ENCODE measurements around the gene GDF9.

The GDF9 gene

DNA sequence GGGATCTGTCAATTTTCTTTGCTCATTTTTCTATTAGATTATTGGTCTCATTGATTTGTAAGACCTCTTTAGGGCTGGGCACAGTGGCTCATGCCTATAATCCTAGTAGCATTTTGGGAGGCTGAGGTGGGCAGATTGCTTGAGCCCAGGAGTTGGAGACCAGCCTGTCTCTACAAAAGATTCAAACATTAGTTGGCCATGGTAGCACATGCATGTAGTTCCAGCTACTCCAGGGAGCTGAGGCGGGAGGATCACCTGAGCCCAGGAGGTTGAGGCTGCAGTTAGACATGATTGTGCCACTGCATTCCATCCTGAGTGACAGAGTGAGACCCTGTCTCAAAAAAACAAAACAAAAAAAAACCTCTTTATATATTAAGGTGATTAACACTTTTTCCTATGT is 29.4 kb downstream of the GDF9 start:
- DNase-seq: no peak

DNA sequence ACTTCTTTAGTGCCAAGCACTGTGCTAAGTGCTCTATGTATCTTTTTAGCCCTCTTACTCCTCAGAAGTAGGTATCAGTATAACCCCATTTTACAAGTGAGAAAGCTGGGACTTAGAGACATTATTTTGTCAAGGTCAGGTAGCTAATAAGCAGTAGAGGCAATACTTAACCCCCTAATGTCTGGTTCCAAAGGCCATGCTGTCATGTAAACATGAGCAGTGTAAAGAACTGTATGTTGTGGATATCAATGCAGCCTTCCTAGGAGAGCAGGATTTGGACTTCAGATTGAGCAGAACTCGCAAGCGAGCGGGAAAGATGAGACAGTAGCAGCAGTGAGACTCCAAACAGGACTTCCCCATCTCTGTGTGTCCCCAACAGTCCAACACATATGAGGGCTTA is 32.2 kb downstream of the GDF9 start:
- no peak for DNase-seq

DNA sequence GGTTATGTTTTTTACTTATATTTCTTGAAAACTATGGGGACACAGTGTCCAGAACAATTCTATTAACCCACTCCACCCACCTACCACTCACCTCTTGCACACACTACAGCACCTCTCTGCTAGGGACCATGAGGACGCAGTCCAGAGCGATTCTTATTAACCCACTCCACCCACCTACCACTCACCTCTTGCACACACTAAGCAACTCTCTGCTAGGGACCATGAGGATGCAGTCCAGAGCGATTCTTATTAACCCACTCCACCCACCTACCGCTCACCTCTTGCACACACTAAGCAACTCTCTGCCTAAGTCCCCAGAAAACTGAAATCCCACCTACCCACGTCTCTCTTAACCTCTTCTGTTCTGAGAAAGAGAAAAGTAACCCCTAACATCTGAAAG is 33.7 kb downstream of the GDF9 start:
- DNase-seq: no peak

DNA sequence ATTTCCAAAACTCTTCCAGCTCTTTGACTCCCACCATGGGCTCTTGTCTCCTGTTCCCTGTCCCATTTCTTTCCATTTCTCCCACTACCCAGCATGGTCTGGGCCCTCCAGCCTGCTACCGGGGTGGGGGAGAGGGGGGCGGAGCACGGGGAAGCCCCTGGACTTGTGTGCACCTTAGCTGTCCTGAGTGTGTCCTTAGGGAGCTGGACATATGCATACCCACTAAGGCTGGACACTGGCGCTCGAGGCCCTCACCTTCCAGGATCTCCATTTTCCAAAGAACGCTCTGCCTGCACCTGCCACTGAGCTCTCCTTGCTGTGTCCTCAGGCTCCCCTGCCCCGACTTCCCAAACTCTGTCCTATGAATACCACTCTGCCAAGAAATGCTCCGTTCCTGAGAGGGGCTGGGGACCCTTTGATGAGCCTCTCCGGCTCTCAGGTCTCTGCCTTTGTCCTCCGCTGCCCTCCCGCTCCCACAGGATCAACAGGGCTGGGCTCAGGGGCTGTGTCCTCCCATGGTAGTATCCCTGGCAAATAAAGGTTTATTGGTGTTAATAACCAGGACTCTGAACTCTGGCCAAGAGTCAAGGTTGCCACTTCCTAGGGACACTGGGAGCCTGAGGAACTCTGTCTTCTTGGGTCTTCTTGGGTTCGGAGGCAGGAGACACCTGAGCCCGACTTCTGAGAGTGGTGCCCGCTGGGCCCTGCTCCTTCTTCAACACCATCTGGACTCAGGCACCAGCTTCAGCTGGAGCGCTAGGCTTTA is 35.0 kb downstream of the GDF9 start:
- DNase-seq: no peak

DNA sequence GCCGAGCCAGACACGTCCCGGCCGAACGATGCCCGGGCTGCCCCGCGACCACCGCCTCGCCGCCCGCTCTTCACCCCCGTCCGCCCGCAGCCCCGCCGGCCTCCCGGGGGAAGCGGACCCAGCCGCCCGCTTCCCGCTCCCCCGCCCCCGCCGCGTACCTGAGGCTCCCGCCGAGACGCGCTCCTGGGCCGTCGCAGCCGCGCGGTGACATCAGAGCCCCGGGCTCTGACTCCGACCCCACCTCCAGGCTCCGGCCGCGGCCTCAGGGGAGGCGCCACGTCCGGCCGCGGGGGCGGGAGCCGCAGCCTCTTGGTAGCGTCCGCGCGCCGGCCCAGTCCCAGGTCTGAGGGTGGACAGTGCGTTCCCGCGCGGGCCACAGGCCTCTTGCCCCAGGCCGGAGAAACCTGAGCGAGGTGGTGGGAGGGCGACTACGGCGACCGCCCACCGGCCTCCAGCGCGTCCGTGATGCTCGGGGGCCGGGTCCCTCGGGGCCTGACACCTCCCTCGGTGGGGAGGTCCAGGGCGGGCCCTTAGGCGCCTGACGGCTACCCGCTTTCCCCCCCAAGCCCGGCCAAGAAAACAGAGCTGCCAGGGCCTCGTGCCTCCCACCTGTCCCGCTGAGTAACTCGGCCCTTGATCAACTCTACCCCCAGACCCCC is 35.7 kb downstream of the GDF9 start, which contains the start of gene SHROOM1:
SHROOM1 (minus strand) TSS at position 212 of the 659 bp plus-strand sequence. CDS start 4,507 bp downstream, outside the sequence.
- DNase-seq: no peak

DNA sequence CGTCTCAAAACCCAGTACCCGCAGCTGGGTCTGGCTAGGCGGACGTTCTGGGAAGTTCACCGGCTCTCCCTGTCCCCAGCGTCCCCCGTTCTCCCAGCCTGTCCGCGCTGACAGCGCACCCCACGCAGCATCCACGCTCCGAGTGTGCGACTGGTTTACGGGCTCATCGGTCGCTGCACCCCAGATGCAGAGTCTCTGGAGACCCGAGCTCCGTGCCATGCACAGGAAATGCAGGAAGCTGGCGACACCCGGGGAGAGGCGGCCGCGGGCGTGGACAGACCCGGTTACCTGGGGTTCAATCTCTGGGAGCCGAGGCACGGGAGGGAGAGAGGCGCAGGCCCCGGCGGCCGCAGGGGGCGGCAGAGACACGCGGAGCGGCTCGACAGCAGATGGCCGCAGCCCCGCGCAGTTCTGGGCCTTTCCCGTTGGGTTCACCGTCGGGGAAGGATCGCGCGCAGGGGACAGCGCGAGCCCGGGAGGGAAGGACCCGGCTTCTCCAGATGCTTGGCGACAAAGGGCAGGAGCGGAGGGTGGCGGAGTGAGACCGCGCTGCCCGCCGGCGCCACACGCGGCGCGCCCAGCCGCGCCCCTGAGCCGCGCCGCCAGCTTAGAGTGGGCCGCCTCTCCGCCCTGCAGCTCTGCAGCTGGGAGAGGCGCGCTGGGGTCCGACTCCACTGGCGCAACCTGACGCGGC is 36.4 kb downstream of the GDF9 start:
- DNase-seq: peak; percentile 73

DNA sequence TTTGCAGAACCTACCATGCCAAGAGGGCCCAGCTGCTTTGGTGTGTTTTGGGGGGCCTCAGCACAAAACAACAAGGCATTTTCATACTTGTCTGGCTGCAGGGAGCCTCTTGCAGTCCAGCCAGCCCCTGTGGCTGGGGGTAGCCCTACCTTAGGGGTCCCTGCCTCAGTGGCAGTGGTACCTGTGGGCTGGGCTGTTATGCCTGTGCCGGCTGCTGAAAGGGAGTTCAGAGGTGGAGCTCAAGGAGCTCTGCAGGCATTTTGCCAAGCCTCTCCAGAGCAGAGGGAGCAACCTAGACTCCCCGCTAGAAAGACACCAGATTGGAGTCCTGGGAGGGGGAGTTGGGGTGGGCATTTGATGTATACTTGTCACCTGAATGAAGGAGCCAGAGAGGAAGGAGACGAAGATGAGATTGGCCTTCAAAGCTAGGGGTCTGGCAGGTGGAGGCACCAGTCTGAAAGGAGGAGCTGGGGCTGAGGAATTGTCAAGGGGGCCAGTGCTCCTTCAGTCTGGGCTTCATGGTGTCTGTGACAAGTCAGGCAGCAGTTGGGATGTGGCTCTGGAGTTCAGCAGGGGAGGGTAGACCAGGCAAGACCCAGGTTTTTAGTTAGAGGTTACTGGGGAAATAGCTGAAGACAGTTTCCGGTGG is 37.3 kb downstream of the GDF9 start:
- no peak for DNase-seq

DNA sequence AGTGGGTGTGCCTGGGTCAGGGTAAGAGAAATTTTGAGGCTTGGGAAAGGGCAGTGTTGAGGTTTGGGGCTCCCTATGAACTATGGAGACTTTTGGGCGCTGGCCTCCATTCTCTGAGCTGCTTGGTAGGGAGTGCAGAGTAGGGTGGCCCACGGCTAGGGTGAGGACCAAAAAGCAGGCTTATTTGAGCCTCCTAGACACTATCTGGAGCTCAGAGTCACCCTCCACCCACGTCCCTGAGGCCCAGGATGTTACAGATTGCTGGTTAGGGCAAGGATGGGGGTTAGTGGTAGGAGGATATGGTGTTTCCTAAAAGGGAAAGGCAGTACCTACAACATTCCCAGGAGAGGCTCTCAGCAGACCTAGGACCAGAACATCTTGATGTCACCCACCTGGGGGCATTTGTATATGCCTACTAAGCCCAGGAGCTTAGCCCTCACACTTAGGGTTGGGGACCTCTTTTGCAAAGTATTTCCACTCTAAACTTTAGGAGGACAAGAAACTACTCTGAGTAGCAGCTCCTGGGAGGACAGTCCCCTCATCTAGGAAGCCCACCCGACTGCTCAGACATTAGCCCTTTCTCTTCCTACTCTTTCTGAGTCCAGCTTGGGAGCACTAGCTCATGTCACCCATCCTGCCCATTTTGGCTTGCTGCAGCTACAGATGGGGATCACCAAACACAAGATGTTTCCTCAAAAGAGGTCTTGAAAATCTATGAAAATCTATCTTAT is 38.2 kb downstream of the GDF9 start:
- no peak for DNase-seq

DNA sequence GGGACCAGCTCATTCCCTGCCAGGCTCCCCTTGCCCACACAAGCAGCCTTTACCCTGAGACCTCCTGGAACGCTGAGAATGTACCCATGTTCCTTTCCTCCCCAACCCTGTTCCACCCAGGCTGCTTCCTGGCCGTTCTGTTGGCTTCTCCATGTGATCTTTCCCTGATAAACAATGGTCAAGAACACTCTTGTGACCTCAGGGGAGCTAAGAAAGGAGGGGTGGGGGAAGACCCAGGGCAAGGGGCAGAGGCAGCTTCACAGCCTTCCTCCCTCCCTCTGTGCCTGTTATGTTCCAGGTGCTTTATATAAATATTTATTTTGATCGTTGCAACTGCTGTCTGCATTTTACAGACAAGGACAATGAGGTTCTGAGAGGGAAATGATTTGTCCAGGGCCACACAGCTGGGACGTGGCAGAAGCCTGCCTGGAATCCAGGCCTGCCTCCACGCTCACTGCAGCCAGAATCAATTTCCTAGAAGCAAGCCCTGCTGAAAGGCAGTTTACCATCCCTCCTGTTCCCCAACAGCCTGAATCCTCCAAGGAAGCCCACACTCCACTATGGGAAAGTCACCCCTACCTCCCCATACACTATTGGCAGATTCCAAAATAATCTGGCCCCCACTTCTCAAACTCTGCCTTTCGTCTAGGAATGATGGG is 39.7 kb downstream of the GDF9 start:
- DNase-seq: no peak

DNA sequence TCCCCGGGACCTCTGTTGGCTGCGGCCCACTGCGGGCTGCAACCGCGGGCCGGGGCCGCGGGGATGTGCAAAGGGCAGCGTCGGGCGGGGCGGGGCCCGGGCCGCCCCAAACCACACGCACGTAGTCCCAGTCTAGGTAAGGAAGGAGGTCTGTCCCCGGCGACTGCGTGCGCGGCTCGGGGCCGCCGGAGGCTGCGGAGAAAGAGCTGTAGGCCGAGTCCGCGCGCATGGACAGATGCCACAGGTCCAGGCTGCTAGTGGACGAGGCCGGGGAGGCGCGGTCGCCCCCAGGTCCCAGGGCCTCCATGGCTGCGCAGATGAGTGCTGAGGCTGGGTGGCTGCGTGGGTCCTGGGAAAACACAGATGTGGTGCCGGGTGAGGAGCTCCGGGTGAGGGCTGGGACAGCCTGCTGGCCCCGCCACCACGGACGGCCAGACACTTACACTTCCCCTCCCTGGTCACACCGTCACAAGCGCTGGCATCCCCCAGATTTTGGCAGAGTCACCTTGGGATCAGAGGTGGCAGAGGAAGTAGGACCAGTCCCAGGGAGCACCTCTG is 40.4 kb downstream of the GDF9 start:
- DNase-seq: no peak

DNA sequence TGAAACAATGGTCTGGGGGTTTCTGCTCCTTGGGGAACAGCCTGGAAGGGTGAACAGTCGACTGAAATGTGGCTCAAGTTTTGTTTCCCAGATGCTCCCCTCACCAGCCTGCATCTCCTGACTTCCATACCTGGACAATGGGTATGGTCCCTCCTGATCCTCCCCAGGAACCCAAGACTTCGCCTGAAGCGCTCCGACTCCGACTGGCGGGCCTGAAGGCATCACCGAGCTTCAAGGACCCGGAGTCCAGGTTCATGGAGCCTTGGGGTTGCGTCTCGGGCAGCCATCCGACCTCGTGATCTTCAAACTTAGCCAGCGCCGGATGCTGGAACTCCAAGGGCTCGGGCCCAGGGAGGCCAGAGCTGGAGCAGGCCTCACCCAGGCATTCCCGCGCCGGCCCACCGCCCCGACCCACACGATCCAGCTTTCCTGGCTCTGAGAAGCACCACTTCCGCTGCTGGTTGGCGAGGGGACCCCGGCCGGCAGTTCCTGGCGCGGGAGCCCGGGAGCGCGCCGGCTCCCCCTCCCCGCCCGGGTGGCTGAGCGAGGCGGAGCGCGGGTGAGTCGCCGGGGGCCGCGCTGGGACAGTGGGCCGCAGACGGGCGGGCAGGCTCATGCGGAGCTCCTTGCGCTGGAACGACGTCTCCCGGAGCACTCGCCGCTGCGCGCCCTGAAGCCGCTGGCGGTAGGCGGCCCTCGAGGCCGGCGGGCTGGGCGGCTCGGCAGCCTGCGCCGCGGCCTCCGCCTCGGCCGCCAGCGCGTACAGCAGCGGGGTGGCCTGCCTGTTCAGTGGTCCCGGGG is 41.0 kb downstream of the GDF9 start:
- DNase-seq: no peak

DNA sequence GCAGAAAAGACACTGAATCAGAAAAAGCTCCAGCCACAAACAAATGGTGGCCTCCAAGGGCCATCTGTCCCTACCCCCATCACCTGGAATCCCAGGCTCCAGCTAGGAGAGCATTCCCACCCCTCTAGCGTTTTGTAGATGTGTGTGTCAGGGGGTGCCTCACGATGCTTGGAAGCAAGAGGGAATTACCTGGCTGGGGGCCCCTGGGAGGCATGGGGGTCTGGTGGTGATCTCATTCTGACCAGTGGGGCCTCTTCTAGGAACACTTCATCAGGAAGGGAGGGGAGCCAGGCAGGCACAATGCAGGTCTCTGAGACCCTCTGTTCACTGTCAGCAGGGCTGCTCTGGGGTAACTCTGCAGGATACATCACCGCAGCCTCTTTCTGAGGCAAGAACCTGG is 41.8 kb downstream of the GDF9 start:
- no peak for DNase-seq

DNA sequence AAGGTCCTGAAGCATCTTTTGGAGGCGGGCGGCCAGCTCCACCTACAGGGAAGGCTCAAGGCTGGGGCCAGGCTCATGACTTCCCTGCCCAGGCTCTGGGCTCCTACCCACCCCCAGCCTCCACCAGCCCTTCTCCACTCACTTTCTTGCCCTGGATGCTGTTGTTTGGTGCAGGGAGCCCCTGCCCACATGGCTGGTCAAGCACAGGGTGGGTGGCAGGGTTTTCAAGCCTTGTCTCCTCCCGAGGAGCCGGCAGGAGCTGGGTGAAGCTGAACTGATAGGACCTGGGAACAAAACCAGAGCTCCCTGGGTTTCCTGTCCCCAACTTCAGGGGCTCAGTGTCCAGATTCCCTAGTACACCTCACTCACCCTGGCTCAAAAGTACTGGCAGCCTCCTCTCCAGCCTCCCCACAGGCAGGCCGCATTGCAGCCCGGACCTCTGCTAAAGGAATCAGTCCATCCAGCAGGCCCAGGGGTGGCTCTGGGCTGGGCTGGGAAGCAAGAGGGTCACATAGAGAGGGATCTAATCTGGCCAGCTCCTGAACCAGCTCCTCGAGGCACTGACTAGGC is 42.7 kb downstream of the GDF9 start:
- DNase-seq: no peak

DNA sequence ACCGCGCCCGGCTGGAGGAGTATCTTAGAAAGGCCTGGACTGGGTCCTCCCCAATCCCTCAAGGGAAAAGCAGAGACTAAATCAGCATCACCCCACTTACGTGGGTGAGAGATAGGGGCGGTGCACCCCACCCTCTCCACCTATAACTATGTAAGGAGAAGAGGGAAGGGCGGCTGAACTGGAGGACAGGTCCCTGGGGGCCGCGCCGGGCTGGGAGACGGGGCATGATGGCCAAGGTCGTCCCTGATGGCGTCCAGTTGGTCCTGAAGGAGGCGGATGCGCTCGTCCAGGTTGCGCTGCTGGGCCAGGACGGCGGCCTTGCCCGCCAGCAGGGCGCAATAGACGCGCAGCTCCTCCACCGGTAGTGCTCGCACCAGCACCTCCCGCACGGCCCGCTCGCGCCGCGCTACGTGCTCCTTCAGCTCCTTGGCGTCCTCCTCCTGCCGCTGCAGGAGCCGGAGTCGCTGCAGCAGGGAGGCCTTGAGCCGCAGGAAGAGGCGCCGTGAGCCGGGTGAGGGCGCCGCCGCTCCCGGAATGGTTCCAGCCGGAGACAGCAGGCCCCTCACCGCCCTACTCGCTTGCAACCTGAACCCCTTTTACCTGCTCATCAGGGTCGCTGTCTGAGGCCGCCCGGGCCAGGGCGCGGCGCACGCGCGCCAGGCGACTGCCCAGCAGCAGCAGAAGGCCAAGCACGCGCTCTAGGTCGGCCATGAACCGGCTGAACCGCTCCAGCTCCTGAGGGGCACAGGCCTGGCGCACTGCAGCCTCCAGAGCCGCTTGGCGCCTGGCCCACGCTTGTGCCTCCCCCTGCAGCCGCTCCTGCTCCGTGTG is 43.4 kb downstream of the GDF9 start:
- no peak for DNase-seq

DNA sequence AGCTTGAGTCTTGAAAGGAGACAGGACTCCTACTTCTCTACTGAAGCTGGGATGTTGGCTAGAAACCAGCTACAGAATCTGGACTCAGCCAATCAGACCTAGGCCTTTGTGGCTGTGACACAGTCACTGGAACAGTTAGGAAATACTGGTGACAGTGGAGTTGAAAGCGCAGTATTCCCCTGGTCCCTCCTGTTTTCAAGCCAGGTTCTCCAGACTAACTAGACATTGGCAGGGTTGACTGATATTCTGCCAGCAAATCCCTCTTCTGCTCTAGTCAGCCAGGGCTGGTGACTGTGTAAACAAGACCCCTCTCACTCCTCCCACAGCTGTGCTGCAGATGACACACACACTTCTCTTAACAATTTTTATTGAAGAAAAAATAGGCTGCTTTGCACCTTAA is 44.5 kb downstream of the GDF9 start:
- DNase-seq: no peak

DNA sequence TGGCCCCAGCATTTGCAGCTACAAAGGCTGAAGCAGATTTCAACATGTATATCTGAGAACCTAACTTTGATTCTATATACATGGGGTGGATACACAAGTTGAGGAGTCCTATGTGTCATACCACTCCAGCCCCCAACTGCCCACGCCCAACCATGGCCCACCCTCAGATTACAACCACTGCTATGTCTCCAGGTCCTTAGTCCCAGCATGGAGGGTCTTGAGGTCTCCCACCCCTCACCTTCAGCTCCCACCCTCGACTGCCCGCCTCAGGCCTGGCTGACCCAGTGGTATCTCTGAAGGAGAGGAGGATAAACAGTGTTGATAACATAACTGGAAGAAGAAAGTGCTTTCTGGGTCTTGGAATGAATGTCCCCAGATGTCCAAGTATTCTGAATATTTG is 44.9 kb downstream of the GDF9 start:
- DNase-seq: no peak

DNA sequence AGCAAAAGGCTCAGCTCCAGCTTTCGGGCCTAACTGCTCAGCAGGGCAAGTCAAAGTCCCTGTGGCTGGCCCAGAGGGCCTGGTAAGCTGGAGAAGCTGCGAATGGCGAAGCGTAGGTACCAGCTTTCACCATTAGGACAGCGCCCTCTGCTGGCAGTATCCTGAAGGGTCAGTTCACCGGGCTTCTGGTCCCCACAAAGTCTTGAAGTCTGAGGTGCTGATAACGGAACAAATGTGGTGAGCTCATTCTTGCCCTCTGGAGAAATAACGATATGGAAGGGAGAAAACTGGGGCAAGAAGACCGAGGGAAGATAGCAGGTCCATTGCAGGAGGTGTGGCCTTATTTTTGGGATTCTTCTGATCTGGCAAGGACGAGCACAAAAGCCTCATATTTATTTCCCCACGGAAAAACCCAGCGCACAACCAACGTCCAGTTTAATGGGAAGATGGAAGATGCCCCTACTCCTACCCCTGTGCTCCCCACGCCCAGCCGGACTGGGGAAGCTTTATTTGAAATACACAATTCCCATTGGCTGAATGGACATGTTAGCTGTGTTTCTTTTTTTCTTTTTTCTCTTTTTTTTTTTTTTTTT is 46.0 kb downstream of the GDF9 start:
- peak; percentile 88 for DNase-seq

DNA sequence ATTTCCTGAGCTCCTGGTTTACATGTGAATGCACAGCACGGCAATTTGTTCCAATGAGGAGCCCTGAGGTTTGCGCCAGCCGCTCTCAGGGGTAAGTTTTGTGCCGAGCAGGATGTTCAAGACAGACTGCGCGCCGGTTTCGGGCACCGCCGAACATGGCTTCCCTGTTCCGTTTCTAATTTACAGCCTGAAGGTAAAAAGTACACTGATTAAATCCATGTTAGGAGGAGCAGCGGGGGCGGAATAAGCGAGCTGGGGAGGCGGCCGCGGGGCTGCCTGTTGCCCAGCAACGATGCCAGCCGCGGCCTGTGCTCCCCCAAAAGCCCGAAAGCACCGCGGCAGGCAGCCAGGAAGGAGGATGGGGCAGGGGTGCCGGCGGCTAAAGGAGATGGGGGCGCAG is 46.8 kb downstream of the GDF9 start:
- DNase-seq: no peak

DNA sequence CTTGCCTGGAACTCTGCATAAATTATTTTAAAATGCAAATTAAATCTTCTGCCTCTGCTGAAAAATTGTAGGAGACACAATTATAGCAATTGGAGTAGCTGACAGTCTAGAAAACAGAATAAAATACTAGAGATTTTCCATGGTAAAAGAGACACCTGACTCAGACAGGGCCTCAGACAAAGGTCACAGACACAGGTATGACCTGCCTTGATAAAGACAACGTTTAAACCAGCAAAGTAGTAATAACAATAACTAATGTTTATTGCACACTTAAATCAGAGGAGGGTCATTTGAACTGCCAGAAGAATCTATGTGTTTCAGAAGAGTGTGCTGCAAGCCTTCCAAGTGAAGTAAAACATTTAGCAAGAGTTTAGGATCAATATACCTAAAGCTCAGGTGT is 49.3 kb downstream of the GDF9 start:
- no peak for DNase-seq
